ENCODE results near the gene CHST11. TPM values are rescaled to one million over a fixed set of nuclear protein-coding genes. Genes with fewer than 3 reads are reported as not detected.
"Not testable (repeated sequence)": the region's sequence is repeated elsewhere in the genome, so short reads cannot be mapped to it uniquely, and the experiment has no call there.

The CHST11 gene
- total RNA-seq, 2 experiments from 2014 or later, result 53.4 to 53.6 TPM

DNA sequence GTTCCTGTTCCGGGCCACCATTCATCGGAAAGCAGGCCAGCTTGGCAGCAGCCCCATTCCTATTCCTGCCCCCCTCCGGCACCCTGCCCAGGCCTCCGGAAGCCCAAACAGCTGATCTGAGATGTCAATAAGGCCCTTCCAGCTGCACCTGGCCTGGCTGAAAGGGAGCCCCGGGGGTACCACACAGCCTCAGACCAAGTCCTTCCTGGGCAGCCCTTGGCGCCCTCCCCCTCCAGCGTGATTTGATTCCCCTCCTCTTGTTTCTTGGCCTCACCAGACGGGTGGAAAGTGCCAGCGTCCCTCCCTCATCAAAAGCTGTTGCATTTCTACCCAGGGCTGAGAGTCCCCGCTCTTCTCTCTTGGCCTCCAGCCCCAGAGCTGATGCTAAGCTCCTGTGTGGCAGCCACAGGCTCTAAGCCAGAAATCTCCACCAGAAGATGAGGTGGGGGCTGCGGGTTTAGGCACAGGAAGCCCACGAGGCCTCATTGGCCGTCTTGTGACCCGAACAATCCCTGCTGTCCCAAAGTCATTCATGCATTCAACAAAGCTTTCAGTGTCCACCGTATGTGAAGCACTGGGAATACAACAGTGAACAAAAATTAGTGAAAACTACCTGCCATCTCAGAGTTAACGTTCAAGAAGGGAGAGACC lies 285.9 kb downstream of the CHST11 start:
- ATAC-seq (ENCODE audit: poor library complexity), result no peak
- intact Hi-C loops (cut with DNase I, micrococcal nuclease), result no loop called here
- TF ChIP-seq, protein P1, sequence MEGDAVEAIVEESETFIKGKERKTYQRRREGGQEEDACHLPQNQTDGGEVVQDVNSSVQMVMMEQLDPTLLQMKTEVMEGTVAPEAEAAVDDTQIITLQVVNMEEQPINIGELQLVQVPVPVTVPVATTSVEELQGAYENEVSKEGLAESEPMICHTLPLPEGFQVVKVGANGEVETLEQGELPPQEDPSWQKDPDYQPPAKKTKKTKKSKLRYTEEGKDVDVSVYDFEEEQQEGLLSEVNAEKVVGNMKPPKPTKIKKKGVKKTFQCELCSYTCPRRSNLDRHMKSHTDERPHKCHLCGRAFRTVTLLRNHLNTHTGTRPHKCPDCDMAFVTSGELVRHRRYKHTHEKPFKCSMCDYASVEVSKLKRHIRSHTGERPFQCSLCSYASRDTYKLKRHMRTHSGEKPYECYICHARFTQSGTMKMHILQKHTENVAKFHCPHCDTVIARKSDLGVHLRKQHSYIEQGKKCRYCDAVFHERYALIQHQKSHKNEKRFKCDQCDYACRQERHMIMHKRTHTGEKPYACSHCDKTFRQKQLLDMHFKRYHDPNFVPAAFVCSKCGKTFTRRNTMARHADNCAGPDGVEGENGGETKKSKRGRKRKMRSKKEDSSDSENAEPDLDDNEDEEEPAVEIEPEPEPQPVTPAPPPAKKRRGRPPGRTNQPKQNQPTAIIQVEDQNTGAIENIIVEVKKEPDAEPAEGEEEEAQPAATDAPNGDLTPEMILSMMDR (IDR thresholded peaks at IDR 0.05), result no peak
- H3K36me3 Mint-ChIP-seq (ENCODE audit: low read depth), result no peaks in the 10 kb centered on the region
- Histone ChIP-seq H3K27me3 (ENCODE audit: control insufficient read depth in 1 of 2, insufficient read depth in 2 of 2, low read length in 2 of 2) (no peaks in the 10 kb centered on the region), H3K36me3 (ENCODE audit: insufficient read depth, low read length) (no peaks in the 10 kb centered on the region), H3K9me3 (ENCODE audit: control insufficient read depth in 1 of 2, insufficient read depth in 1 of 2, low read length in 2 of 2) (peaks cover 0 to 9% of the 10 kb centered on the region in 2 experiments), H3K4me3 (ENCODE audit: low read length) (no peak overlapping the region), H3K4me1 (ENCODE audit: insufficient read depth, low read length) (peaks cover 62% of the 10 kb centered on the region), H3K27ac (ENCODE audit: low read depth in 1 of 2, low read length in 2 of 2) (no peak overlapping the region)
- no peak overlapping the region for H3K4me3 Mint-ChIP-seq
- H3K27me3 Mint-ChIP-seq, result no peaks in the 10 kb centered on the region
- H3K9me3 Mint-ChIP-seq, result no peaks in the 10 kb centered on the region
- H3K4me1 Mint-ChIP-seq (ENCODE audit: low read depth), result peaks cover 75% of the 10 kb centered on the region
- no peak overlapping the region for H3K27ac Mint-ChIP-seq
- CTCF ChIA-PET, result no interaction called here
- no peak for DNase-seq
- POLR2A ChIA-PET, result no interaction called here

DNA sequence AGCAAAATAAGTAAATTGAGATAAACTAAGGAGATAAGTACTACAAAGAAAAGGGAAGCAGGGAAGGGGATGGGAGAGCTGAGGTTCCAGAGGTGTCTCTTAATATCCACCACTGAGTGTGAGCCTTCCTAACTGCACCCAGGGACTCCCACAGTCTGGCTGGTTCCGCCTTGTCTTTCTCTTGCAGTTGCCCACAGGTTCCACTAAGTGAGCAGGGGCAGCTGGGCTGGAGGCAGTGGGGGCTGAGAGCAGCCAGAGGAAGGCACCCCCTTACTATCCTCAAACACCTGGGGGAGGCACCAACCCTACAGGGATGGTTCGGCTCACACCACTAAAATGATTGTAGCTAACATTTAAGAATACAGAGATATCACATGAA lies 286.4 kb downstream of the CHST11 start:
- no peaks in the 10 kb centered on the region for H3K36me3 ChIP-seq (ENCODE audit: insufficient read depth, low read length)
- Mint-ChIP-seq H3K4me1 (ENCODE audit: low read depth) (peaks cover 76% of the 10 kb centered on the region), H3K9me3 (no peaks in the 10 kb centered on the region), H3K27me3 (no peaks in the 10 kb centered on the region), H3K4me3 (no peak overlapping the region), H3K27ac (no peak overlapping the region), H3K36me3 (ENCODE audit: low read depth) (no peaks in the 10 kb centered on the region)
- peaks cover 62% of the 10 kb centered on the region for H3K4me1 ChIP-seq (ENCODE audit: insufficient read depth, low read length)
- peaks cover 0 to 9% of the 10 kb centered on the region in 2 experiments for H3K9me3 ChIP-seq (ENCODE audit: control insufficient read depth in 1 of 2, insufficient read depth in 1 of 2, low read length in 2 of 2)
- no peak for ATAC-seq (ENCODE audit: poor library complexity)
- ChIA-PET POLR2A (no interaction called here), CTCF (no interaction called here)
- DNase-seq, result no peak
- no peak overlapping the region for H3K4me3 ChIP-seq (ENCODE audit: low read length)
- TF ChIP-seq, protein P1 (IDR thresholded peaks at IDR 0.05), result no peak
- H3K27me3 ChIP-seq (ENCODE audit: control insufficient read depth in 1 of 2, insufficient read depth in 2 of 2, low read length in 2 of 2), result no peaks in the 10 kb centered on the region
- intact Hi-C loops (cut with DNase I, micrococcal nuclease), result no loop called here
- no peak overlapping the region for H3K27ac ChIP-seq (ENCODE audit: low read depth in 1 of 2, low read length in 2 of 2)

DNA sequence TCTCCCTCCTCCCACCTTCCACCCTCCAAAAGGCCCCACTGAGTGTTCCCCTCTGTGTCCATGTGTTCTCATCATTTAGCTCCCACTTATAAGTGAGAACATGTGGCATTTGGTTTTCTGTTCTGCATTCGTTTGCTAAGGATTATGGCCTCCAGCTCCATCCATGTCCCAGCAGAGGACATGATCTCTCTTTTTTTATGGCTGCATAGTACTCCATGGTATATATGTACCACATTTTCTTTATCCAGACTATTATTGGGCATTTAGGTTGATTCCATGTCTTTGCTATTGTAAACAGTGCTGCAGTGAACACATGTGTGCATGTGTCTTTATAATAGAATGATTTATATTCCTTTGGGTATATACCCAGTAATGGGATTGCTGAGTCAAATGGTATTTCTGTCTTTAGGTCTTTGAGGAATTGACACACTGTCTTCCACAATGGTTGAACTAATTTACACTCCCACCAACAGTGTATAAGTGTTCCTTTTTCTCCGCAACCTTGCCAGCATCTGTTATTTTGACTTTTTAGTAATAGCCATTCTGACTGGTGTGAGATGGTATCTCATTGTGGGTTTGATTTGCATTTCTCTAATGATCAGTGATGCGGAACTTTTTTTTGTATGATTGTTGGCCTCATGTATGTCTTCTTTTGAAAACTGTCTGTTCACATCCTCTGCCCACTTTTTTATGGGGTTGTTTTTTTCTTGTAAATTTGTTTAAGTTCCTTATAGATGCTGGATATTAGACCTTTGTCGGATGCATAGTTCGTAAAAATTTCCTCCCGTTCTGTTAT lies 287.2 kb downstream of the CHST11 start:
- DNase-seq; H3K27me3 ChIP-seq (ENCODE audit: control insufficient read depth in 1 of 2, insufficient read depth in 2 of 2, low read length in 2 of 2); H3K9me3 Mint-ChIP-seq; H3K9me3 ChIP-seq (ENCODE audit: control insufficient read depth in 1 of 2, insufficient read depth in 1 of 2, low read length in 2 of 2); intact Hi-C loops (cut with DNase I, micrococcal nuclease); H3K36me3 ChIP-seq (ENCODE audit: insufficient read depth, low read length); H3K4me3 Mint-ChIP-seq; H3K36me3 Mint-ChIP-seq (ENCODE audit: low read depth); CTCF ChIA-PET; H3K27me3 Mint-ChIP-seq; POLR2A ChIA-PET; H3K4me3 ChIP-seq (ENCODE audit: low read length); ATAC-seq (ENCODE audit: poor library complexity); H3K27ac ChIP-seq (ENCODE audit: low read depth in 1 of 2, low read length in 2 of 2): not testable (repeated sequence)
- peaks cover 76% of the 10 kb centered on the region for H3K4me1 Mint-ChIP-seq (ENCODE audit: low read depth)
- peaks cover 62% of the 10 kb centered on the region for H3K4me1 ChIP-seq (ENCODE audit: insufficient read depth, low read length)
- H3K27ac Mint-ChIP-seq, result peak overlapping the region; percentile 31

Data from CD4-positive, alpha-beta T cell (primary cell).